Measurements from ENCODE around the gene TMEM272. TPM values are rescaled to one million over a fixed set of nuclear protein-coding genes. Genes with fewer than 3 reads are reported as not detected.

TMEM272 gene
- total and polyA plus RNA-seq, 2 experiments from 2014 or later, result 0.11 to 0.76 TPM

GRCh38 chr13:51804295-51805172, 40.4 kb downstream of the TMEM272 start (continued):
- TF ChIP-seq REST (IDR thresholded peaks at IDR 0.05; ENCODE audit: unreplicated experiment), result no peak

GRCh38 chr13:51803422-51804294, 41.3 kb downstream of the TMEM272 start, which contains the start of gene DHRS12:
DHRS12 (minus strand) TSS chr13:51804163; CDS start chr13:51799659, 4,504 bp downstream.
- Mint-ChIP-seq H3K4me3 (peak within 1 kb of the TSS; percentile 85), H3K27ac (peak within 1 kb of the TSS; percentile 92), H3K36me3 (ENCODE audit: low read depth) (no peaks in the 10 kb centered on the region; the same call in 2 of the 3 replicates), H3K27me3 (ENCODE audit: insufficient read depth, low read depth, poor library complexity) (peaks cover 9% of the 10 kb centered on the region), H3K4me1 (peaks cover 61% of the 10 kb centered on the region), H3K9me3 (no peaks in the 10 kb centered on the region)
- Histone ChIP-seq H3K9me2 (ENCODE audit: insufficient read depth) (no peaks in the 10 kb centered on the region), H3F3A (replicated peaks; ENCODE audit: low read depth) (peaks cover 9% of the 10 kb centered on the region; the same call in 1 of the 2 replicates), H3K36me3 (ENCODE audit: insufficient read depth) (no peaks in the 10 kb centered on the region), H3K4me3 (peak within 1 kb of the TSS; percentile 88), H3K4me1 (ENCODE audit: insufficient read depth) (peaks cover 49% of the 10 kb centered on the region), H3K79me2 (replicated peaks; ENCODE audit: insufficient read depth) (0 out of 2 replicates have a peak, but pooled peaks cover 4% of the 10 kb centered on the region), H3K4me2 (peak within 1 kb of the TSS; percentile 93), H4K20me1 (replicated peaks; ENCODE audit: insufficient read depth) (no peaks in the 10 kb centered on the region), H3K27me3 (ENCODE audit: insufficient read depth) (no peaks in the 10 kb centered on the region), H2AFZ (peak within 1 kb of the TSS; percentile 96), H3K27ac (ENCODE audit: low read depth) (peak within 1 kb of the TSS; percentile 87)
- ATAC-seq, result peak; percentile 77
- peak; percentile 89 for DNase-seq (ENCODE audit: low spot score)
- TF ChIP-seq JUNB (IDR thresholded peaks at IDR 0.05; ENCODE audit: unreplicated experiment) (no peak), NANOG (IDR thresholded peaks at IDR 0.05; ENCODE audit: borderline replicate concordance) (no peak), REST (IDR thresholded peaks at IDR 0.05; ENCODE audit: unreplicated experiment) (no peak), STAT1 (IDR thresholded peaks at IDR 0.05; ENCODE audit: unreplicated experiment) (no peak), ZNF114 (CRISPR knock-in tag; IDR thresholded peaks at IDR 0.05) (no peak), CTCF (conservative IDR thresholded peaks at IDR 0.05; ENCODE audit: low read depth in 2 of 2) (no peak), POLR2AphosphoS5 (IDR thresholded peaks at IDR 0.05; ENCODE audit: low read depth) (peak; percentile 53)

All from GM23338 (cell line).